IMR-90 (cell line): ENCODE results near the gene MYO3B.

Source experiments
- CEBPB ChIP-seq: IDR thresholded peaks from 2 replicates; pipeline ENCODE4 v1.6.1; 2012; ENCODE audit warnings: low read depth, low read length, improper control_type of control experiment
- TF ChIP-seq, protein P1 (sequence below): conservative IDR thresholded peaks from 2 replicates; pipeline ENCODE4 v1.5.1; 2012; ENCODE audit warnings: mild to moderate bottlenecking, low read depth, low read length, improper control_type of control experiment

DNA sequence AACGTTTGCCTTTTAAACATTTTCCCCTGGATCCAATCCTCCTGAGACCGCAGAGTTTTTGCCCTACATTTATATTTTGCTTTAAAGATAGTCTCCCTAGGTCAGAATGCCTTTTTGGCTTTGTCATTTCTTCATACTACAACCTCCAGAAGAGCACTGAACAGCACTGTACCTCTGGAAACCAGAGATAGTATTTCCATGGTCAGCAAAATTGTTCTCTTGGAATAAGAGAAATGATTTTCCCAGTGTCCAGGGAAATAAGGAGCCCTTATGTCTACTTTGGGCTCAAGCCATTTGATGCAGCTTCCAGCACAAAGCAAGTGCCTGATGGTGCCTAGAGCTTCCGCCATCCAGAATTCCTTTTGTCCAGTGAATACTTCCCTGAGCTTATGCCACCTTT, 461.7 kb downstream of the MYO3B start:
- TF ChIP-seq, protein P1, sequence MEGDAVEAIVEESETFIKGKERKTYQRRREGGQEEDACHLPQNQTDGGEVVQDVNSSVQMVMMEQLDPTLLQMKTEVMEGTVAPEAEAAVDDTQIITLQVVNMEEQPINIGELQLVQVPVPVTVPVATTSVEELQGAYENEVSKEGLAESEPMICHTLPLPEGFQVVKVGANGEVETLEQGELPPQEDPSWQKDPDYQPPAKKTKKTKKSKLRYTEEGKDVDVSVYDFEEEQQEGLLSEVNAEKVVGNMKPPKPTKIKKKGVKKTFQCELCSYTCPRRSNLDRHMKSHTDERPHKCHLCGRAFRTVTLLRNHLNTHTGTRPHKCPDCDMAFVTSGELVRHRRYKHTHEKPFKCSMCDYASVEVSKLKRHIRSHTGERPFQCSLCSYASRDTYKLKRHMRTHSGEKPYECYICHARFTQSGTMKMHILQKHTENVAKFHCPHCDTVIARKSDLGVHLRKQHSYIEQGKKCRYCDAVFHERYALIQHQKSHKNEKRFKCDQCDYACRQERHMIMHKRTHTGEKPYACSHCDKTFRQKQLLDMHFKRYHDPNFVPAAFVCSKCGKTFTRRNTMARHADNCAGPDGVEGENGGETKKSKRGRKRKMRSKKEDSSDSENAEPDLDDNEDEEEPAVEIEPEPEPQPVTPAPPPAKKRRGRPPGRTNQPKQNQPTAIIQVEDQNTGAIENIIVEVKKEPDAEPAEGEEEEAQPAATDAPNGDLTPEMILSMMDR, result no peak
- no peak for TF ChIP-seq CEBPB
